ENCODE measurements around the gene AP1G1.
"Not testable (repeated sequence)": the region's sequence is repeated elsewhere in the genome, so short reads cannot be mapped to it uniquely, and the experiment has no call there.

AP1G1 gene

DNA sequence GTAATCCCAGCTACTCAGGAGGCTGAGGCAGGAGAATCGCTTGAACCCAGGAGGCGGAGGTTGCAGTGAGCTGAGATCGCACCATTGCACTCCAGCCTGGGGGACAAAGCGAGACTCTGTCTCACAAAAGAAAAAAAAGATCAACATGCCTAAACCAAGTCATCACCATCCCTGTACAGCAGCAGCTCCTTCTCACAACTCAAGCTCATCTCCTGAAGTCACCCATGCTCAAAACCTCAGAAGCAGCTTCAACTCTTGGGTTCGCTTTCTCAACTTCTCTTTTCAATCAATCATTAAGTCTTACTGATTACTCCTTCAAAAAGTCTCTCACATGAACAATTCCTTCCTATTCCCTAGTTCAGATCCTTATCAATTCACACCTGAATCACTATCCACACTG, 115.5 kb downstream of the AP1G1 start:
- DNase-seq, result no peak

GRCh38 chr16:71689901-71690300, 118.7 kb downstream of the AP1G1 start:
- DNase-seq, result no peak

DNA sequence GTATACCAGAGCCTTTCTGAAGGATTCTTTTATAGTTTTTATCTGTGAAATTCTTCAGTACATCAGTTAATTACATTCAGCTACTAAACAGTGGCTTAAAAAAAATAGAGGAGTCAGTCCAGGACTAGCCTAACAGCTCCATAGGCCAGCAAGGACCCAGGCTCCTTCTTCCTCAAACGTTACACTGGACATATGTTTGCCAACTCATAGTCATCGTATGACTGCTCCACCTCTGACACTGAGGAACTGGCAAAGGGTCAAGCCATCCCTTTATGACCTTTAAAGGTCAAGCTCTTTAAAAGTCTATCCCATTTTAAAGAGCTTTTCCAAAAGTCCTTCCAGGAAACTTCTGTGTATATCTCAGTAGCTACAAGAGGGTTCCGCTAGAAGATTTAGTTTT, 120.8 kb downstream of the AP1G1 start:
- DNase-seq, result no peak

GRCh38 chr16:71684280-71684679, 124.4 kb downstream of the AP1G1 start:
- not testable (repeated sequence) for DNase-seq

DNA sequence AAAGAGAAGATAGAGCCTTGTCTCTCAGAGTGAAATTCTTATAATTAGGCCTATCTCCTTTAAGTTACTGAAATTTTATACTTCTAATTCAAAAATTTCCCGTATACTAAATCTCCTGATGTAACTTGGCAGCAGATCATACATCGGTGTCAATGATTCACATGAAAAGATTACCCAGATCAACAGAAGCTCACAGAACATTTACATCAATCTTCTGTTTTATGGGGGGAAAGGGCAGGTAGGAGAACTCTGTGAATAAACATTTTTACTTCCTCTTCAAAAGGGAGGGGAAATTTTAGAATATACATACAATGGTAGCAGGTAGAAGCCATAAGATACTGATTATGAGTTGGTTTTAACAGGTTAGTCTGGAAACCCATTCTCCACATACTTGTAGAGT, 127.3 kb downstream of the AP1G1 start:
- DNase-seq, result no peak

Data from DMS79 treated with DMSO at 0.1 percent for 48 hours (cell line).